GM12891 (cell line): Measurements from ENCODE around the gene GPR15LG.

Experiments used
- POLR2A ChIP-seq: IDR thresholded peaks from 2 replicates; pipeline ENCODE4 v1.6.1; 2011; ENCODE audit warnings: low read depth, low read length, control low read depth
- POU2F2 ChIP-seq: IDR thresholded peaks from 2 replicates; pipeline ENCODE4 v1.6.1; 2011; ENCODE audit warnings: low read depth, mild to moderate bottlenecking, control low read depth, low read length, moderate library complexity

DNA sequence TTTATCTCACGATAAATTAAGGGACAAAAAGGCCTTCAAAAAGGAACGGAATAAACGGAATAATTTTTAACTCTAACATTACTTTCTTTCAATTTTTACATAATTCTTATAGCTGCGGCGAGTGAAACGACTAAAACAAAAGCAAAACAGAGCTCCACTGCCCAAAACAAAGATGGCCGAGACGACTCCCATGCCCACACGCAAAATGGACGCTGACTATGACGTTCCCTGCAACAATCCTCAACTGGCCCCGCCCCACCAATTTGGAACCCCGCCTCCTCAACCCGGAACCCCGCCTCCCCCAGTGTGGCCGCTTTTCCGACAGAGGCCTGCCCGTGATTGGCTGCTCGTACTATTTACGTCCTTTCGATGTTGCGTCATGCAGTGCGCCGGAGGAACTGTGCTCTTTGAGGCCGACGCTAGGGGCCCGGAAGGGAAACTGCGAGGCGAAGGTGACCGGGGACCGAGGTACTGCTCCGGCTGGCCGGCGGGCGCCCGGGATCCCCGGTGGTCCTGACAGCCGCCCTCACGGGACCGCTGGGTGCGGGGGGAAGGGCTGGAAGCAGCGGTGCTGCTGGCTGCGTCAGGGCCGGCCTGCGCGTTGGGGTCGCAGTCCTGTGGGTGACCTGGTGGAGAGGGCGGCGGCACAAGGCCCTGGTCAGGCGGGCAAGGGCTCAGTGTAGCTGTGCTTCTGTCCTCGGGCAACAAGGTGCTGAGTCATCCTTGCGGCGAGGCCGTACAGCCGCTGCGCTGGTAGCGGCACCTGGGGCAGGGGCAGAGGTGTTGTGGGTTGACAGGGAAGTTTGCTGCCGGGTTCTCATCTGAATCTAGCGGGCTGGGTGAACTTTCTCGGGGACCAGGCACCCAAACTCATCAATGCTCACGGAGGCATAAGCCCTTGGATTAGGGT is 34.2 kb upstream of the GPR15LG start, which contains the start of gene GHITM:
- TF ChIP-seq POU2F2 (peak; percentile 35; the same call in 1 of the 2 replicates), POLR2A (peak; percentile 79)
